Fibroblast of the aortic adventitia (primary cell): ENCODE measurements around the gene FCHO1. TPM values are rescaled to one million over a fixed set of nuclear protein-coding genes. Genes with fewer than 3 reads are reported as not detected.

Experiments
- DNase-seq: peaks from one replicate; pipeline ENCODE4 v3.0.0-alpha.2; 2010; ENCODE audit warnings: low read depth
- H3K4me3 ChIP-seq: 2 replicates; pipeline ENCODE4 v1.5.1; 2011; ENCODE audit warnings: low read depth, mild to moderate bottlenecking, control low read depth, low read length, moderate library complexity
- CTCF ChIP-seq: IDR thresholded peaks from 2 replicates; pipeline ENCODE4 v1.5.1; 2011; ENCODE audit warnings: mild to moderate bottlenecking, low read length, control low read depth, inconsistent platforms; ENCODE audit not compliant: insufficient read depth
- total RNA-seq: library from RNA; depleted of rRNA; stranded (reverse); fragments of >200 nt; gene quantifications from 2 replicates; pipeline ENCODE4 v1.2.3, GENCODE V29; 2012; ENCODE audit warnings: low replicate concordance

FCHO1 gene
- total RNA-seq, 1 donor: 0.36 TPM

GRCh38 chr19:17811103-17811502, 59.8 kb downstream of the FCHO1 start:
- TF ChIP-seq CTCF: no peak
- H3K4me3 ChIP-seq: no peak overlapping the region
- DNase-seq: no peak

GRCh38 chr19:17811681-17812080, 60.4 kb downstream of the FCHO1 start:
- H3K4me3 ChIP-seq: no peak overlapping the region
- no peak for DNase-seq
- no peak for TF ChIP-seq CTCF

- no peak for DNase-seq
- TF ChIP-seq CTCF: no peak
- H3K4me3 ChIP-seq: no peak overlapping the region
These were observed 60.8 kb downstream of the FCHO1 start for GRCh38 chr19:17812099-17812498.

- no peak overlapping the region for H3K4me3 ChIP-seq
- no peak for TF ChIP-seq CTCF
- no peak for DNase-seq
These were observed 66.5 kb downstream of the FCHO1 start for GRCh38 chr19:17817668-17818363.

GRCh38 chr19:17821190-17821589, 69.9 kb downstream of the FCHO1 start, which contains the start of gene INSL3:
Gene INSL3, minus strand, starts transcription at chr19:17821519. Its CDS starts 13 bp downstream, at chr19:17821506.
- DNase-seq: no peak
- no peak within 1 kb of the TSS for H3K4me3 ChIP-seq
- no peak for TF ChIP-seq CTCF

GRCh38 chr19:17824339-17824738, 73.1 kb downstream of the FCHO1 start:
- TF ChIP-seq CTCF: no peak
- DNase-seq: no peak
- no peak overlapping the region for H3K4me3 ChIP-seq
